A673 (cell line): ENCODE results near the gene TNRC6A.

Experiments used
- EZH2 ChIP-seq: fragments of 200-600 bp; sonication (generic); IDR thresholded peaks from 2 replicates; pipeline ENCODE4 v1.6.1; 2017; ENCODE audit warnings: borderline replicate concordance, low read depth, mild to moderate bottlenecking, mixed read lengths, antibody characterized with exemption, low read length; ENCODE audit not compliant: poor library complexity, severe bottlenecking
- TF ChIP-seq, protein P1 (sequence below): fragments of 300-800, 200-600 bp; sonication (generic); conservative IDR thresholded peaks from 2 replicates; pipeline ENCODE4 v1.5.1; 2017; ENCODE audit warnings: low read depth, mild to moderate bottlenecking, antibody characterized with exemption, low read length, moderate library complexity, mixed read lengths

DNA sequence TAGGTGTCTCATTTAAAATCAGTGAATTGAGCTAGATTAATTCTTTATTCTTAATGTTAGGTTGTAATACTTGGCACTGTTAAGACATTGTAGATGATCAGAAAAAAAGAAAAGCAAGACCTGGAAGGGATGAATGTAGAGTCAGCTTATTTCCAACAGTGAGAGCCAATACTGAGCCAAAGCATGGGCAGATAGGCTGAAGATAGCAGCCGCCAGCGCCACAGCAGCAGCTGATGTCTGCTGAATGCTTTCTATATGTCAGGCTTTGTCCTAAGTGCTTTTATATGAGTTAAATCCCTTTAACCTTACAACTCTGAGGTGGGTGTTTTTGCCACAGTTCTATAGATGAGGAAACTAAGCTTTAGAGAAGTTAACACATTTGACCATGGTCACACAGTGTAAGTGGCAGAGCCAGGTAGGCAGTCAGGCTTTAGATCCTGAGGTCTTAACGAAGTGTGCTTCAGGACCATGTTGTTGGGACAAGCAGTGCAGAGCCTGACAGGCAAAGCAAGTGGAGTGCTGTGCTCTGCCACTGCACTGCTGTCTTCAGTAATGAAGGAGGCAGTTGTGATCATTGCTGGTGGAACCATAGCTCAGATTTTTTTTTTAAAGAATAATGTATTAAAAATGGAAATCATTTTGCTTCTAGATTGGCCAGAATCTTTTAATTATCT, 25.9 kb downstream of the TNRC6A start:
- TF ChIP-seq, protein P1, sequence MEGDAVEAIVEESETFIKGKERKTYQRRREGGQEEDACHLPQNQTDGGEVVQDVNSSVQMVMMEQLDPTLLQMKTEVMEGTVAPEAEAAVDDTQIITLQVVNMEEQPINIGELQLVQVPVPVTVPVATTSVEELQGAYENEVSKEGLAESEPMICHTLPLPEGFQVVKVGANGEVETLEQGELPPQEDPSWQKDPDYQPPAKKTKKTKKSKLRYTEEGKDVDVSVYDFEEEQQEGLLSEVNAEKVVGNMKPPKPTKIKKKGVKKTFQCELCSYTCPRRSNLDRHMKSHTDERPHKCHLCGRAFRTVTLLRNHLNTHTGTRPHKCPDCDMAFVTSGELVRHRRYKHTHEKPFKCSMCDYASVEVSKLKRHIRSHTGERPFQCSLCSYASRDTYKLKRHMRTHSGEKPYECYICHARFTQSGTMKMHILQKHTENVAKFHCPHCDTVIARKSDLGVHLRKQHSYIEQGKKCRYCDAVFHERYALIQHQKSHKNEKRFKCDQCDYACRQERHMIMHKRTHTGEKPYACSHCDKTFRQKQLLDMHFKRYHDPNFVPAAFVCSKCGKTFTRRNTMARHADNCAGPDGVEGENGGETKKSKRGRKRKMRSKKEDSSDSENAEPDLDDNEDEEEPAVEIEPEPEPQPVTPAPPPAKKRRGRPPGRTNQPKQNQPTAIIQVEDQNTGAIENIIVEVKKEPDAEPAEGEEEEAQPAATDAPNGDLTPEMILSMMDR = no peak
- no peak for TF ChIP-seq EZH2
